Measurements from ENCODE around the gene NTM. TPM values are rescaled to one million over a fixed set of nuclear protein-coding genes. Genes with fewer than 3 reads are reported as not detected.

Gene NTM
- total RNA-seq, 1 experiment from 2014 or later: not detected

GRCh38 chr11:131616481-131617140 lies 246.2 kb downstream of the NTM start:
- H3K79me2 ChIP-seq (ENCODE audit: insufficient read depth, low read length): no peaks in the 10 kb centered on the region
- no peaks in the 10 kb centered on the region for H4K20me1 ChIP-seq (ENCODE audit: insufficient read depth)
- ATAC-seq (no peak), DNase-seq (ENCODE audit: low read depth, low spot score) (no peak)
- intact Hi-C loops (cut with micrococcal nuclease): no loop called here
- BruUV-seq (replicated peaks): no TSS peak
- TF ChIP-seq POLR2AphosphoS5 (IDR thresholded peaks at IDR 0.05; ENCODE audit: low read depth, low read length): no peak
- TF ChIP-seq TCF7L2 (IDR thresholded peaks at IDR 0.05; ENCODE audit: borderline replicate concordance, extremely low read depth, insufficient read depth, insufficient read length): no peak
- TF ChIP-seq ZNF274 (IDR thresholded peaks at IDR 0.05; ENCODE audit: low read depth, low read length): no peak
- TF ChIP-seq FOSL1 (IDR thresholded peaks at IDR 0.05; ENCODE audit: low read depth): no peak
- no peak for TF ChIP-seq ATF3 (IDR thresholded peaks at IDR 0.05)
- TF ChIP-seq ZBTB33 (IDR thresholded peaks at IDR 0.05; ENCODE audit: extremely low read depth, insufficient replicate concordance, low read length): no peak
- TF ChIP-seq POLR2A (IDR thresholded peaks at IDR 0.05; ENCODE audit: borderline replicate concordance, extremely low read depth, insufficient read depth, insufficient read length): no peak
- TF ChIP-seq CBX3 (IDR thresholded peaks at IDR 0.05; ENCODE audit: low read depth): no peak
- TF ChIP-seq ZFX (IDR thresholded peaks at IDR 0.05): no peak
- no peak for TF ChIP-seq EZH2 (IDR thresholded peaks at IDR 0.05)
- no peak for TF ChIP-seq EZH2phosphoT487 (IDR thresholded peaks at IDR 0.05; ENCODE audit: borderline replicate concordance)
- no peak for TF ChIP-seq JUND (IDR thresholded peaks at IDR 0.05)
- TF ChIP-seq, protein P1, sequence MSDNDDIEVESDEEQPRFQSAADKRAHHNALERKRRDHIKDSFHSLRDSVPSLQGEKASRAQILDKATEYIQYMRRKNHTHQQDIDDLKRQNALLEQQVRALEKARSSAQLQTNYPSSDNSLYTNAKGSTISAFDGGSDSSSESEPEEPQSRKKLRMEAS (IDR thresholded peaks at IDR 0.05): no peak
- no peak overlapping the region for H3K4me2 ChIP-seq (ENCODE audit: low read length)
- H3K9me2 ChIP-seq (ENCODE audit: insufficient read depth): no peaks in the 10 kb centered on the region
- POLR2A ChIA-PET: no interaction called here
- H3K9ac ChIP-seq (ENCODE audit: low read length): no peak overlapping the region
- CTCF ChIA-PET: no interaction called here
- H3K4me1 ChIP-seq (ENCODE audit: control insufficient read depth in 1 of 2, insufficient read depth in 2 of 2, low read length in 2 of 2): no peaks in the 10 kb centered on the region
- H3K4me3 ChIP-seq (replicated peaks in 1 of 2; ENCODE audit: low read depth in 1 of 2, low read length in 2 of 2): no peak overlapping the region
- RAD21 ChIA-PET (ENCODE audit: low non-redundant PET in 1 of 2, low total read pairs in 2 of 2, uncharacterized antibody in 2 of 2, unreplicated experiment in 2 of 2): no interaction called here
- H3K36me3 ChIP-seq (ENCODE audit: control insufficient read depth in 1 of 2, insufficient read depth in 2 of 2, low read length in 2 of 2): no peaks in the 10 kb centered on the region
- no peaks in the 10 kb centered on the region; a peak in 2 of 4 replicates for H3K9me3 ChIP-seq (ENCODE audit: control insufficient read depth in 1 of 2, insufficient read depth in 1 of 2, low read depth in 1 of 2, low read length in 2 of 2)
- H2AFZ ChIP-seq (ENCODE audit: low read depth, low read length, poor library complexity, severe bottlenecking): no peak overlapping the region
- no peak overlapping the region for H3K27ac ChIP-seq (ENCODE audit: low read depth, low read length)
- H3K27me3 ChIP-seq (ENCODE audit: insufficient read depth, low read length): no peaks in the 10 kb centered on the region

Data from HCT116 (cell line).